HEK293 (cell line): ENCODE results near the gene MBNL2.

Experiments used
- GFI1B ChIP-seq: fragments of 450-650 bp; formaldehyde crosslinking; IDR thresholded peaks from 2 replicates; pipeline ENCODE4 v1.5.1; 2016; ENCODE audit warnings: missing biosample characterization, missing genetic modification characterization
- HOXD13 ChIP-seq: sonication (generic); formaldehyde crosslinking; IDR thresholded peaks from 2 replicates; pipeline ENCODE4 v1.8.0; 2022; ENCODE audit warnings: missing genetic modification reagents, borderline replicate concordance
- IKZF3 ChIP-seq: fragments of 450-650 bp; IDR thresholded peaks from 2 replicates; pipeline ENCODE4 v1.5.0; 2018; ENCODE audit warnings: missing biosample characterization, mild to moderate bottlenecking, missing genetic modification characterization, moderate library complexity
- MEIS1 ChIP-seq: sonication (generic); formaldehyde crosslinking; IDR thresholded peaks from 2 replicates; pipeline ENCODE4 v1.8.1; 2022; ENCODE audit warnings: missing genetic modification reagents, mild to moderate bottlenecking, borderline replicate concordance
- OVOL3 ChIP-seq: fragments of 450-650 bp; formaldehyde crosslinking; IDR thresholded peaks from 2 replicates; pipeline ENCODE4 v1.5.1; 2016; ENCODE audit warnings: missing biosample characterization, missing genetic modification characterization
- RBAK ChIP-seq: fragments of 450-650 bp; formaldehyde crosslinking; IDR thresholded peaks from 2 replicates; pipeline ENCODE4 v1.5.1; 2016; ENCODE audit warnings: missing biosample characterization, missing genetic modification characterization
- REPIN1 ChIP-seq: fragments of 450-650 bp; formaldehyde crosslinking; IDR thresholded peaks from 2 replicates; pipeline ENCODE4 v1.5.1; 2017; ENCODE audit warnings: missing biosample characterization, missing genetic modification characterization, low read depth
- SP2 ChIP-seq: fragments of 450-650 bp; formaldehyde crosslinking; IDR thresholded peaks from 2 replicates; pipeline ENCODE4 v1.5.1; 2016; ENCODE audit warnings: missing biosample characterization, missing genetic modification characterization
- ZEB2 ChIP-seq: fragments of 450-650 bp; formaldehyde crosslinking; IDR thresholded peaks from 2 replicates; pipeline ENCODE4 v1.5.1; 2016; ENCODE audit warnings: missing biosample characterization, missing genetic modification characterization
- ZFP41 ChIP-seq: fragments of 450-650 bp; formaldehyde crosslinking; IDR thresholded peaks from 2 replicates; pipeline ENCODE4 v1.5.1; 2016; ENCODE audit warnings: missing biosample characterization, missing genetic modification characterization, borderline replicate concordance
- ZNF157 ChIP-seq: fragments of 450-650 bp; formaldehyde crosslinking; IDR thresholded peaks from 2 replicates; pipeline ENCODE4 v1.5.1; 2016; ENCODE audit warnings: missing biosample characterization, missing genetic modification characterization
- ZNF174 ChIP-seq: fragments of 450-650 bp; formaldehyde crosslinking; IDR thresholded peaks from 2 replicates; pipeline ENCODE4 v1.5.0; 2017; ENCODE audit warnings: missing biosample characterization, mild to moderate bottlenecking, missing genetic modification characterization
- ZNF2 ChIP-seq: fragments of 450-650 bp; formaldehyde crosslinking; IDR thresholded peaks from 2 replicates; pipeline ENCODE4 v1.5.1; 2016; ENCODE audit warnings: missing biosample characterization, missing genetic modification characterization
- ZNF521 ChIP-seq: fragments of 450-650 bp; formaldehyde crosslinking; IDR thresholded peaks from 2 replicates; pipeline ENCODE4 v1.5.1; 2017; ENCODE audit warnings: missing biosample characterization, mild to moderate bottlenecking, missing genetic modification characterization
- ZNF529 ChIP-seq: fragments of 450-650 bp; formaldehyde crosslinking; IDR thresholded peaks from 2 replicates; pipeline ENCODE4 v1.5.1; 2017; ENCODE audit warnings: missing genetic modification characterization, missing biosample characterization; ENCODE audit not compliant: insufficient replicate concordance
- ZNF549 ChIP-seq: fragments of 450-650 bp; IDR thresholded peaks from 2 replicates; pipeline ENCODE4 v1.5.1; 2018; ENCODE audit warnings: missing biosample characterization, missing genetic modification characterization, mild to moderate bottlenecking, inconsistent platforms, moderate library complexity
- ZNF585B ChIP-seq: fragments of 450-650 bp; formaldehyde crosslinking; IDR thresholded peaks from 2 replicates; pipeline ENCODE4 v1.5.1; 2016; ENCODE audit warnings: missing biosample characterization, missing genetic modification characterization
- ZNF664 ChIP-seq: fragments of 450-650 bp; formaldehyde crosslinking; IDR thresholded peaks from 2 replicates; pipeline ENCODE4 v1.5.1; 2016; ENCODE audit warnings: missing biosample characterization, missing genetic modification characterization
- ZNF701 ChIP-seq: fragments of 450-650 bp; formaldehyde crosslinking; IDR thresholded peaks from 2 replicates; pipeline ENCODE4 v1.5.1; 2016; ENCODE audit warnings: missing biosample characterization, missing genetic modification characterization
- ZNF776 ChIP-seq: fragments of 450-650 bp; formaldehyde crosslinking; IDR thresholded peaks from 2 replicates; pipeline ENCODE4 v1.5.0; 2017; ENCODE audit warnings: missing biosample characterization, missing genetic modification characterization, borderline replicate concordance
- ZNF785 ChIP-seq: fragments of 450-650 bp; formaldehyde crosslinking; IDR thresholded peaks from 2 replicates; pipeline ENCODE4 v1.5.1; 2016; ENCODE audit warnings: missing biosample characterization, missing genetic modification characterization
- ZNF792 ChIP-seq: fragments of 450-650 bp; formaldehyde crosslinking; IDR thresholded peaks from 2 replicates; pipeline ENCODE4 v1.5.1; 2016; ENCODE audit warnings: missing biosample characterization, missing genetic modification characterization
- ZSCAN23 ChIP-seq: fragments of 450-650 bp; formaldehyde crosslinking; IDR thresholded peaks from 2 replicates; pipeline ENCODE4 v1.5.1; 2016; ENCODE audit warnings: missing biosample characterization, missing genetic modification characterization
- ZSCAN30 ChIP-seq: fragments of 450-650 bp; IDR thresholded peaks from 2 replicates; pipeline ENCODE4 v1.5.1; 2018; ENCODE audit warnings: missing biosample characterization, mild to moderate bottlenecking, missing genetic modification characterization, moderate library complexity
- TF ChIP-seq, protein P1 (sequence below): fragments of 450-650 bp; formaldehyde crosslinking; IDR thresholded peaks from 2 replicates; pipeline ENCODE4 v1.5.1; 2016; ENCODE audit warnings: missing biosample characterization, missing genetic modification characterization
- TF ChIP-seq, protein P2 (sequence below): fragments of 450-650 bp; formaldehyde crosslinking; IDR thresholded peaks from 2 replicates; pipeline ENCODE4 v1.5.1; 2017; ENCODE audit warnings: missing biosample characterization, missing genetic modification characterization
- TF ChIP-seq, protein P3 (sequence below): fragments of 450-650 bp; formaldehyde crosslinking; IDR thresholded peaks from 2 replicates; pipeline ENCODE4 v1.5.1; 2016; ENCODE audit warnings: missing biosample characterization, missing genetic modification characterization
- TF ChIP-seq, protein P4 (sequence below): fragments of 450-650 bp; formaldehyde crosslinking; IDR thresholded peaks from 2 replicates; pipeline ENCODE4 v1.5.1; 2016; ENCODE audit warnings: missing biosample characterization, missing genetic modification characterization
- TF ChIP-seq, protein P5 (sequence below): fragments of 450-650 bp; formaldehyde crosslinking; IDR thresholded peaks from 2 replicates; pipeline ENCODE4 v1.5.1; 2016; ENCODE audit warnings: missing biosample characterization, missing genetic modification characterization

The MBNL2 gene

DNA sequence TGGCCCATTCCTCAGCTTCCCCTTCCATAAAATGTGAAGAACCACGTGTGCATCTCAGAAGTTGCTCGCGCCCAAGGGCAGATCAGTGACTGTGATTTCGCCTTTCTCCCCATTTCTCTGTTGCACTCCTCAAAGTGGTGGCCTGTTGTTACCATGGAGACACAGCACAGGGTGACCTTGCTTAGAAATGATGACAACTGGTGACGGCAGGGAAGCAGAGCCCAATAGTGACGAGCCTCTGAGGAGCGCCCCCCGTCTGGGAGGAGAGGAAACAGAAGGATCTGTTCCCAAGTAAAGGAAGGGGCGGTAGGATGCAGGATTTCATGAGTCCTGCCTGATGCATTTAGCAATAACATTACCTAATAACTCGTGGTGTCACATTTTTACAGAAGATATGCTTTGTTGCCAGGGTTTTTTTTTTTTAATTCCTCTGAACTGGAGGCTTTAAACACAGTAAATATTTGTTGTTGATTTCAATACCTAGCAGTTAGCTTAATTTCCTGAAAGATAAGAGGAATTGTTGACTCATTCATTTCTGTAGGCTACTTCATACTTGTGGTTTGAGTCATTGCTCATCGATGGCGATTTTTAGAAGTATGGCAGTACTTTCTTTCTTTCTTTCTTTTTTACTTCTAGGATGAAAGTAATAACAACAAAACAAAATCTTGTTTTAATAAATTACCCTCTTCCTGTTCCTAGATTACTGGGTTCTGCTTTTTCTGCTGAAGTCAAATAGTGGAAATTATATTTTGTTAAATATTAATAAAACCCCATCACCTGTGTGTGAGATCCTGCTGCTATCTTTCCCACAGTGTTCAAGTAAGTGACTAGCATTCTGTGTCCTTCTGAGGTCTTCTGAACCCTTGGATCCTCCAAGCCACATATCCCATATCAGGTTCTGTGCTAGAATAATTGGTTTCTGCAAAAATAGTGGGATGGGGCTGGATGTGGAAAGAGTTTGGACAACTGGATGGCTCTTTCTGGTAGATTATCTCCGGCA is 36.0 kb downstream of the MBNL2 start (continued):
- no peak for TF ChIP-seq ZNF157 (tag by site-specific recombination)
- TF ChIP-seq, protein P1, sequence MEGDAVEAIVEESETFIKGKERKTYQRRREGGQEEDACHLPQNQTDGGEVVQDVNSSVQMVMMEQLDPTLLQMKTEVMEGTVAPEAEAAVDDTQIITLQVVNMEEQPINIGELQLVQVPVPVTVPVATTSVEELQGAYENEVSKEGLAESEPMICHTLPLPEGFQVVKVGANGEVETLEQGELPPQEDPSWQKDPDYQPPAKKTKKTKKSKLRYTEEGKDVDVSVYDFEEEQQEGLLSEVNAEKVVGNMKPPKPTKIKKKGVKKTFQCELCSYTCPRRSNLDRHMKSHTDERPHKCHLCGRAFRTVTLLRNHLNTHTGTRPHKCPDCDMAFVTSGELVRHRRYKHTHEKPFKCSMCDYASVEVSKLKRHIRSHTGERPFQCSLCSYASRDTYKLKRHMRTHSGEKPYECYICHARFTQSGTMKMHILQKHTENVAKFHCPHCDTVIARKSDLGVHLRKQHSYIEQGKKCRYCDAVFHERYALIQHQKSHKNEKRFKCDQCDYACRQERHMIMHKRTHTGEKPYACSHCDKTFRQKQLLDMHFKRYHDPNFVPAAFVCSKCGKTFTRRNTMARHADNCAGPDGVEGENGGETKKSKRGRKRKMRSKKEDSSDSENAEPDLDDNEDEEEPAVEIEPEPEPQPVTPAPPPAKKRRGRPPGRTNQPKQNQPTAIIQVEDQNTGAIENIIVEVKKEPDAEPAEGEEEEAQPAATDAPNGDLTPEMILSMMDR = no peak
- TF ChIP-seq ZNF585B (tag by site-specific recombination) = no peak
- 0 out of 2 replicates have a peak, but pooled peaks have one; percentile 20 for TF ChIP-seq GFI1B (tag by site-specific recombination)
- no peak for TF ChIP-seq ZNF785 (tag by site-specific recombination)
- no peak for TF ChIP-seq ZNF701 (tag by site-specific recombination)
- TF ChIP-seq ZNF2 (tag by site-specific recombination) = no peak
- TF ChIP-seq ZEB2 (tag by site-specific recombination) = peak; percentile 87
- no peak for TF ChIP-seq ZNF792 (tag by site-specific recombination)
- no peak for TF ChIP-seq RBAK
- TF ChIP-seq OVOL3 (tag by site-specific recombination) = no peak
- TF ChIP-seq ZFP41 (tag by site-specific recombination) = no peak
- no peak for TF ChIP-seq REPIN1 (tag by site-specific recombination)
- TF ChIP-seq ZNF664 (tag by site-specific recombination) = peak; percentile 21; the same call in 1 of the 2 replicates
- TF ChIP-seq ZNF521 (tag by site-specific recombination) = no peak
- no peak for TF ChIP-seq ZNF529
- peak; percentile 85 for TF ChIP-seq IKZF3 (tag by site-specific recombination)
- TF ChIP-seq, protein P2, sequence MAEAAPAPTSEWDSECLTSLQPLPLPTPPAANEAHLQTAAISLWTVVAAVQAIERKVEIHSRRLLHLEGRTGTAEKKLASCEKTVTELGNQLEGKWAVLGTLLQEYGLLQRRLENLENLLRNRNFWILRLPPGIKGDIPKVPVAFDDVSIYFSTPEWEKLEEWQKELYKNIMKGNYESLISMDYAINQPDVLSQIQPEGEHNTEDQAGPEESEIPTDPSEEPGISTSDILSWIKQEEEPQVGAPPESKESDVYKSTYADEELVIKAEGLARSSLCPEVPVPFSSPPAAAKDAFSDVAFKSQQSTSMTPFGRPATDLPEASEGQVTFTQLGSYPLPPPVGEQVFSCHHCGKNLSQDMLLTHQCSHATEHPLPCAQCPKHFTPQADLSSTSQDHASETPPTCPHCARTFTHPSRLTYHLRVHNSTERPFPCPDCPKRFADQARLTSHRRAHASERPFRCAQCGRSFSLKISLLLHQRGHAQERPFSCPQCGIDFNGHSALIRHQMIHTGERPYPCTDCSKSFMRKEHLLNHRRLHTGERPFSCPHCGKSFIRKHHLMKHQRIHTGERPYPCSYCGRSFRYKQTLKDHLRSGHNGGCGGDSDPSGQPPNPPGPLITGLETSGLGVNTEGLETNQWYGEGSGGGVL (tag by site-specific recombination) = no peak
- no peak for TF ChIP-seq ZNF174
- TF ChIP-seq, protein P3, sequence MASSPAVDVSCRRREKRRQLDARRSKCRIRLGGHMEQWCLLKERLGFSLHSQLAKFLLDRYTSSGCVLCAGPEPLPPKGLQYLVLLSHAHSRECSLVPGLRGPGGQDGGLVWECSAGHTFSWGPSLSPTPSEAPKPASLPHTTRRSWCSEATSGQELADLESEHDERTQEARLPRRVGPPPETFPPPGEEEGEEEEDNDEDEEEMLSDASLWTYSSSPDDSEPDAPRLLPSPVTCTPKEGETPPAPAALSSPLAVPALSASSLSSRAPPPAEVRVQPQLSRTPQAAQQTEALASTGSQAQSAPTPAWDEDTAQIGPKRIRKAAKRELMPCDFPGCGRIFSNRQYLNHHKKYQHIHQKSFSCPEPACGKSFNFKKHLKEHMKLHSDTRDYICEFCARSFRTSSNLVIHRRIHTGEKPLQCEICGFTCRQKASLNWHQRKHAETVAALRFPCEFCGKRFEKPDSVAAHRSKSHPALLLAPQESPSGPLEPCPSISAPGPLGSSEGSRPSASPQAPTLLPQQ = peak; percentile 35; the same call in 1 of the 2 replicates
- TF ChIP-seq, protein P4, sequence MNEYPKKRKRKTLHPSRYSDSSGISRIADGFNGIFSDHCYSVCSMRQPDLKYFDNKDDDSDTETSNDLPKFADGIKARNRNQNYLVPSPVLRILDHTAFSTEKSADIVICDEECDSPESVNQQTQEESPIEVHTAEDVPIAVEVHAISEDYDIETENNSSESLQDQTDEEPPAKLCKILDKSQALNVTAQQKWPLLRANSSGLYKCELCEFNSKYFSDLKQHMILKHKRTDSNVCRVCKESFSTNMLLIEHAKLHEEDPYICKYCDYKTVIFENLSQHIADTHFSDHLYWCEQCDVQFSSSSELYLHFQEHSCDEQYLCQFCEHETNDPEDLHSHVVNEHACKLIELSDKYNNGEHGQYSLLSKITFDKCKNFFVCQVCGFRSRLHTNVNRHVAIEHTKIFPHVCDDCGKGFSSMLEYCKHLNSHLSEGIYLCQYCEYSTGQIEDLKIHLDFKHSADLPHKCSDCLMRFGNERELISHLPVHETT (tag by site-specific recombination) = peak; percentile 84
- no peak for TF ChIP-seq HOXD13 (CRISPR knock-in tag)
- TF ChIP-seq ZSCAN23 = peak; percentile 75; the same call in 1 of the 2 replicates
- no peak for TF ChIP-seq ZNF549
- TF ChIP-seq MEIS1 = no peak
- TF ChIP-seq, protein P5, sequence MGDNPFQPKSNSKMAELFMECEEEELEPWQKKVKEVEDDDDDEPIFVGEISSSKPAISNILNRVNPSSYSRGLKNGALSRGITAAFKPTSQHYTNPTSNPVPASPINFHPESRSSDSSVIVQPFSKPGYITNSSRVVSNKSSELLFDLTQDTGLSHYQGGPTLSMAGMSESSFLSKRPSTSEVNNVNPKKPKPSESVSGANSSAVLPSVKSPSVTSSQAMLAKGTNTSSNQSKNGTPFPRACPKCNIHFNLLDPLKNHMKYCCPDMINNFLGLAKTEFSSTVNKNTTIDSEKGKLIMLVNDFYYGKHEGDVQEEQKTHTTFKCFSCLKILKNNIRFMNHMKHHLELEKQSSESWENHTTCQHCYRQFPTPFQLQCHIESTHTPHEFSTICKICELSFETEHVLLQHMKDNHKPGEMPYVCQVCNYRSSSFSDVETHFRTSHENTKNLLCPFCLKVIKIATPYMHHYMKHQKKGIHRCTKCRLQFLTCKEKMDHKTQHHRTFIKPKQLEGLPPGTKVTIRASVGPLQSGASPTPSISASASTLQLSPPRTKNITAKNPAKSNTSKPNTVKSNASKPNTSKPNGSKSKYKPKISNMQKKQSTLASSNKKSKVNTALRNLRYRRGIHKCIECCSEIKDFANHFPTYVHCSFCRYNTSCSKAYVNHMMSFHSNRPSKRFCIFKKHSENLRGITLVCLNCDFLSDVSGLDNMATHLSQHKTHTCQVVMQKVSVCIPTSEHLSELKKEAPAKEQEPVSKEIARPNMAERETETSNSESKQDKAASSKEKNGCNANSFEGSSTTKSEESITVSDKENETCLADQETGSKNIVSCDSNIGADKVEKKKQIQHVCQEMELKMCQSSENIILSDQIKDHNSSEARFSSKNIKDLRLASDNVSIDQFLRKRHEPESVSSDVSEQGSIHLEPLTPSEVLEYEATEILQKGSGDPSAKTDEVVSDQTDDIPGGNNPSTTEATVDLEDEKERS (tag by site-specific recombination) = no peak
- TF ChIP-seq ZSCAN30 = no peak
- TF ChIP-seq ZNF776 (tag by site-specific recombination) = no peak
- peak; percentile 20; the same call in 1 of the 2 replicates for TF ChIP-seq SP2 (tag by site-specific recombination)
